DMS153 treated with DMSO at 0.1 percent for 48 hours (cell line): ENCODE results near the gene NARF.
"Not testable (repeated sequence)": the region's sequence is repeated elsewhere in the genome, so short reads cannot be mapped to it uniquely, and the experiment has no call there.

ENCODE experiments used
- DNase-seq: peaks from one replicate; lab custom pipeline; 2025; ENCODE audit not compliant: unreplicated experiment; lab: John Stamatoyannopoulos, UW

Gene NARF

DNA sequence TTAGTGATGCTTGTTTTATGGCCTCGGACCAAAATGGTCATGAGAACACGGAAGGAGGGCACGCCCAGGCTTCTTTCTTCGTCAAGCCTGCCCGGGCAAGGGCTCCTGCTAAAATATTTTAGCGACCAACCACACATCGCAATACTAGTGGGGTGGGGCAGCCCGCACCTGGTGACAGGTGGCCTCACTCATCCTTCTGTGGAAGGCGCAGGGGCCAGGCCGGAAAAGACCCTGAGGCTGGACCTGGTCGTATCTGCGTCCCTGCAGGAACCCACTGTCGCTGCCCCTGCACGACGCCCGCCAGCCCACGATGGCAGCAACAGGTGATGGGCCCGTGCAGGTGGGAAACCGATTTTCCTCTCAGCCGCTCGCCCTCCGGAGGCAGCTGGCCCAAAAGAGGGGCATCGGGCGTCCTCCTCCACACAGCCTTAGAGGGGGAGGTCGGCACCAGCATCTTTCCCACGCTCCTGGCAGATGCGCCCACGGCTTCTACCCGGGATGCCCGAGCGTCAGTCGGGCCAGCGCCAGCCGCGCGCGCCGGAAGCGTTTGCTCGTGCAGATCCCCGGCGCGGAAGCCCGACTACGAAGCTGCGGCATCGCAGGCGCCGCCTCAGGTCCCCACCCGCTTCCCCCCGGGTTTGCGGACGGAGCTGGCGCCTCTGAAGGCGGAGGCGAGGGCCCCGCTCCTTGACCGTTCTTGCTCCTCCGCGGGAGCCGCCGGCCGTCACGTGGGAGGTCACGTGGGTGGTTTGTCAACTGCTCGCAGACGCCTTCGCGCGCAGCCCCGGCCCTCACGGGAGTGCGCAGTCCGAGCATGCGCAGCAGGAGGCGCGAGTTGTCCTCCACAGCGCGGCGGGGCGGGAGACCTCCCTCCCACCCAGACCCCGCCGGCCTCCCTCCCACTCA, 38.2 kb downstream of the NARF start:
- peak; percentile 62 for DNase-seq

GRCh38 chr17:82497483-82498405, 39.2 kb downstream of the NARF start:
- no peak for DNase-seq

DNA sequence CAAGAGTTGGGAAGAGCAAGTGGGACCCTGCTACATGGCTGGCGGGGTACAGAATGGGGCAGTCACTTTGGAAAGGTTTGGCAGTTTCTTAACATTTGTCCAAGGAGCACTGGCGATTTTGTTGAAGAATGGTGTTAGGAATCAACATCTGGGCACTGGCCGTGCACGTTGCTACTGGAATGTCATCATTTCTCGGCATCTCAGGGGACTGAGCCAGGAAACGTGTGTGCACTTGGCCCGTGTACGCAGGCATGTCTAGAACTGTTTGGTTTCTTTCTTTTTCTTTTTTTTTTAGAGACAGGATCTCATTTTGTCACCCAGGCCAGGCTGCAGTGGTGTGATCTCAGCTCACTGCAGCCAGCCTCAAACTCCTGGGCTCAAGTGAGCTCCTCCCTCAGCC, 43.7 kb downstream of the NARF start:
- DNase-seq, result no peak

- DNase-seq, result no peak
Observed at GRCh38 chr17:82503094-82503727, 44.7 kb downstream of the NARF start.

DNA sequence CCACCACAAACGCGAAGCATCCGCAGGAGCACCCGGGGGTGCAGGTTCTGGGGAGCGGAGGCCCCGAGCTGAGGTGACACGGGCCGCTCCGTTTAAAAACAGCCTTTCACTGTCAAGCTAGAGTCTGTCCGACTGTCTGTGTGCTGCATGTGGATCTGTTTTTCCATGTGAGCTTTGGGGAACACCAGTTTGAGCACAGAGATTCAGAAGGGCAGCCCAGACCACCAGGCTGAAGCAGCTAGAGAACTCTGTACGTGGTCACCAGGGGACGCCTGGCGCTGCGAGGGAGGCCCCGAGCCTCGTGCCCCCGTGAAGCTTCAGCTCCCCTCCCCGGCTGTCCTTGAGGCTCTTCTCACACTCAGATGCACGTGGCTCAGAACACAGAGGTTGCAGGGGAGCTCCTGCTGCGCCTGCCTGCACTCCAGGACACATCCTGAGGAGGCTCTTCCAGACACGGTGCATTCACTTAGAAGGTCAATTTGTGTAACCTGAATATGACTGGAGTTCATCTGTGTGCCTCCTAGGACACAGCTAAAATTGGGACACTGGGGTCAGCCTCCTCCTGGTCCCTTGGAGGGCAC, 45.3 kb downstream of the NARF start:
- no peak for DNase-seq

DNA sequence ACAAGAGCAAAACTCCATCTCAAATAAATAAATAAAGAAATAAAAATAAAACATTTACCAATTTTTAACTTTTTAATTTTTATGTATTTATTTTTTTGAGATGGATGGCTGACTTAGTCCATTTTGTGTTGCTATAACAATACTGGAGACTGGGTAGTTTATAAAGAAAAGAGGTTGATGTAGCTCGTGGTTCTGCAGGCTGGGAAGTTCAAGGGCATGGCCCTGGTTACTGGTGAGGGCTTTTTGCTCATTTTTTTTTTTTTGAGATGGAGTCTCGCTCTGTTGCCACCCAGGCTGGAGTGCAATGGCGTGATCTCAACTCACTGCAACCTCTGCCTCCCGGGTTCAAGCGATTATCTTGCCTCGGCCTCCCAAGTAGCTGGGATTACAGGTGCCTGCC, 46.8 kb downstream of the NARF start:
- no peak for DNase-seq

DNA sequence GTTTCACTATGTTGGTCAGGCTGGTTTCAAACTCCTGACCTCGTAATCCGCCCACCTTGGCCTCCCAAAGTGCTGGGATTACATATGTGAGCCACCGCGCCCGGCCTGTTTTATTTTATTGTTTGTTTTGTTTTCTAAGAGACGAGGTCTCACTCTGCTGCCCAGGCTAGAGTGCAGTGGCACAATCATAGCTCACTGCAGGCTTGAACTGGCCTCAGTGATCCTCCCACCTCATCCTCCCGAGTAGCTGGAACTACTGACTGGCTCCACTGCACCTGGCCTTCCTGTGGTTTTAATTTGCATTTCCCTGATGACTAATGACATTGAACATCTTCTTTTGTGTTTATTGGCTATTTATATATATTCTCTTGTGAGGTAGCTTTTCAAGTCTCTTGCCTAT, 47.9 kb downstream of the NARF start:
- DNase-seq, result not testable (repeated sequence)

DNA sequence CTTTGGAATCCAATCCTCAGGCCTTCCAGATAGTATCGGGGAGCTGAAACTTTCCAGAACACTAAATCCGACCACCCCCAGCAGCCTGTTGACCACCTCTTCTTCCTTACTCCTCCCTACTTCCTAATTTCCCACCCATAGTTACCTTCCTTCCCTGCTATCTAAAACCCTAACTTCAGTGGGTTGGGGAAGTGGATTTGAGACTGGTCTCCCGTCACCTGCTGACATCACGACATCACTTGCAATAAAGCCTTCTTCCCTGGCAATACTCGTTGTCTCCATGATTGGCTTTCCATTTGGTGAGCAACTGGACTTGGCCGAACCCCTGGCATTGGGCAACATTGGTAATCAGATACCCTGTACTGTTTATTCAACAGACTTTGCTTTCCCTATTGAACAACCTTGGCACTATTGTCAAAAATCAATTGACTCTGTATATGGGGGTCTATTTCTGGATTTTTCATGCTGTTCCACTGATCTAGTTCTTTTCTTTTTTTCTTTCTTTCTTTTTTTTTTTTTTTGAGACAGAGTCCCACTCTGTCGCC, 49.2 kb downstream of the NARF start:
- DNase-seq, result no peak

- not testable (repeated sequence) for DNase-seq
Observed at GRCh38 chr17:82511642-82512041, 53.1 kb downstream of the NARF start.

GRCh38 chr17:82513864-82514263, 55.3 kb downstream of the NARF start:
- DNase-seq, result not testable (repeated sequence)

DNA sequence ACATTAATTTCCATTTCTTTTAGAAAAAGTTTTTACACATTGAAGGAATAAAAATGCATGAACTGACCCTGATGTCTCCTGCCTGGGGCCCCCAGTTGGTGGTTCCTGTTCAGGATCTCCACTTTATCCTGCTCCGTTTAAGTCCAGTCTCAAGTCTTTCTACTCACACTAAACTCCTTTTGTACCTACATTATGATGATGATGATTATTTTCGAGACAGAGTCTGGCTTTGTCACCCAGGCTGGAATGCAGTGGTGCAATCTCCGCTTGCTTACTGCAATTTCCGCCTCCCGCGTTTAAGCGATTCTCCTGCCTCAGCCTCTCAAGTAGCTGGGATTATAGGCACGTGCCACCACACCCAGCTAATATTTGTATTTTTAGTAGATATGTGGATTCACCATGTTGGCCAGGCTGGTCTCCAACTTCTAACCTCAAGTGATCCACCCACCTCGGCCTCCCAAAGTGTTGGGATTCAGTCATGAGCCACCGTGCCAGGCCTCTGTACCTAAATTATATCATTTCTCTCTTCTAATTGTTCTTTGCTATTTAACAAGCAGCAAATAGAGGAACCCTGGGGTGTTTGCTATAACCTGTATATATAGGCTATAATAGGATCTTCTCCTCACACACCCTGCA, 58.8 kb downstream of the NARF start:
- no peak for DNase-seq

GRCh38 chr17:82518826-82519810, 60.6 kb downstream of the NARF start, which contains the start of gene FOXK2:
Gene FOXK2 (plus strand): TSS chr17:82519732. CDS start chr17:82519889, 157 bp downstream.
- DNase-seq, result peak; percentile 83

- DNase-seq, result no peak
Observed at GRCh38 chr17:82519971-82520903, 61.7 kb downstream of the NARF start.

GRCh38 chr17:82524540-82524939, 66.0 kb downstream of the NARF start:
- no peak for DNase-seq

DNA sequence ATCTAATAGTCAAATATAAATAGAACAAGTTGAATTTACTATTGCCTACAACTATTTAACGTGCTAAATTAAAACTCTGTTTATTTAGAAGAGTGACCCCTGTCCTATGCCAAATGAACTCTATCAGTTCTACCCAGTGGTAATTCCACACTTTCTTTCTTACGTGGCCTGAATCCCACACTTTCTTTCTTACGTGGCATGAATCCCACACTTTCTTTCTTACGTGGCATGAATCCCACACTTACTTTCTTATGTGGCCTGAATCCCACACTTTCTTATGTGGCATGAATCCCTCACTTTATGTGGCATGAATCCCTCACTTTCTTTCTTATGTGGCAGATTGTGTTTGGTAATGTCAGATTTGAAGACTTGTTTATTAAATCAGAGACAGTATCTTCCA, 67.2 kb downstream of the NARF start:
- DNase-seq, result no peak

DNA sequence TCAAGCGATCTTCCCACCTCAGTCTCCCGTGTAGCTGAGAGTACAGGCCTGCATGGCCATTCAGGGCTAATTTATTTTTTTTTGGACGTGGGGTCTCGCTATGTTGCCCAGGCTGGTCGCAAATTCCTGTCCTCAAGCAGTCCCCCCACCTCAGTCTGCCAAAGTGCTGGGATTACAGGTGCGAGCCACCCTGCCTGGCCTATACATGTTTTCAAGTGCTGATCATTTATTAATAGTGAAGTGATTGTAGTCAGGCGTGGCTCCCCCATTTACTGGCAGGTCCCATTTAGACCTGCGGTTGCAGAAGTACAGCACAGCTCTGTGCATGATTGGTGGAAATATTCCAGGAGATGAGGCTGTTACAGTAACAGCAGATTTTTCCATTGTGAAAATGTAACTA, 69.4 kb downstream of the NARF start:
- no peak for DNase-seq

DNA sequence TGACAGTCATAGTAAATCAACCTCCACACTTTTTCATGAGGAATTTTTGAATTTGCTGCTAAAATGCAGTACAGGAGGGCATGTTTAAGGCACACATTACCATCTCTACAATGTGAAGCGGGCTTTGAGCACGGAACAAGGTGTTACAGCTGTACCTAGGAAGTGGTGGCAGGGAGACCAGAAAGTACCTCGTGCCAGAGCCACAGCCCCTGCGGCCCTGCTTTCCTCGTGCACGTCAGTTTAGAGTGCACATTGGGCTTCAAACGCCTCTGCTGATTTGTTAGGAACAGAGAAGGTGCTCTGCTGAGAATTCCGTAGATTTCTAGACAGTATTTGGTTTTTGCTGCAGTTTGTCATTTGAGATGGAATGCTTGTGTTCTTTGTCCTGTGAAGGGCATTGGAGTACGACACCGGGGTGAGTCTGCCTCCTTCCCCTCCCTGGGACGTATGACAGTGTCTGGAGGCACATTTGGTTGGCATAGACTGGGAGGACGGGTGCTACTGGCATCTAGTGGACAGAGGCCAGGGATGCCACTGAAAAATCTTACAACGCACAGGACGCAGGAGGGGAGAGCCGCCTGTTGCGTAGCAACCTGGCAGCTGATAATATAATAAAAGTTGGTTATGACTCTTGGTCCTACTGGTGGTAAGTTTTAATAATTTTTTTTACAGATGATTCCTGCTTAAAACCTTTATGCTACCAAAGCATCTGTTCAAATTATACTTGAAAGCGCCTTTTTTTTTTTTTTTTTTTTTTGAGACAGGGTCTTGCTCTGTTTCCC, 70.1 kb downstream of the NARF start:
- DNase-seq, result peak; percentile 69
